LNCaP clone FGC (cell line): ENCODE data around the gene ISM2.

Experiments used
- DNase-seq: peaks from one replicate; pipeline ENCODE4 v3.0.0-alpha.2; 2011; ENCODE audit warnings: low read depth
- H3K4me3 ChIP-seq: 2 replicates; pipeline ENCODE4 v1.5.1; 2011; ENCODE audit warnings: mild to moderate bottlenecking, low read depth, low read length, control low read depth
- CTCF ChIP-seq: IDR thresholded peaks from 2 replicates; pipeline ENCODE4 v1.5.1; 2012; ENCODE audit warnings: mild to moderate bottlenecking; ENCODE audit not compliant: control insufficient read depth, insufficient read depth; ENCODE audit errors: extremely low read depth

The ISM2 gene

GRCh38 chr14:77457115-77457521, 41.5 kb downstream of the ISM2 start:
- DNase-seq = no peak
- TF ChIP-seq CTCF = no peak
- peak overlapping the region; percentile 98 for H3K4me3 ChIP-seq

GRCh38 chr14:77455966-77456640, 42.5 kb downstream of the ISM2 start:
- no peak for DNase-seq
- H3K4me3 ChIP-seq = peak overlapping the region; percentile 98
- no peak for TF ChIP-seq CTCF

GRCh38 chr14:77442196-77442595, 56.4 kb downstream of the ISM2 start:
- no peak for TF ChIP-seq CTCF
- DNase-seq = no peak
- H3K4me3 ChIP-seq = no peak overlapping the region

DNA sequence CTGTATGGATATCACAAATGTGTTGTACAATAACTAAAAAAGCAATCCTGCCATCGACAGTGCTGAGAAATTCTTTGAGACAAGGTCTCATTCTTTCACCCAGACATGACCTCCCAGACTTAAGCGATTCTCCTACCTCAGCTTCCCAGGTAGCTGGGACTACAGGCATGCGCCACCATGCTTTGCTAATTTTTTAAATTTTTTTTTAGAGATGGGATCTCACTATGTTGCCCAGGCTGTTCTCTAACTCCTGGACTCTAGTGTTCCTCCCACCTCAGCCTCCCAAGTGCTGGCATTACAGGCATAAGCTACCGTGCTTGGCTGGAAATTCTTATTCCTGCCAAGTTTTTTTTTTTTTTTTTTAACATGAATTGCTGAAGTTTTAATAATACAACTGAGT, 58.8 kb downstream of the ISM2 start:
- no peak for TF ChIP-seq CTCF
- no peak overlapping the region for H3K4me3 ChIP-seq
- DNase-seq = no peak

DNA sequence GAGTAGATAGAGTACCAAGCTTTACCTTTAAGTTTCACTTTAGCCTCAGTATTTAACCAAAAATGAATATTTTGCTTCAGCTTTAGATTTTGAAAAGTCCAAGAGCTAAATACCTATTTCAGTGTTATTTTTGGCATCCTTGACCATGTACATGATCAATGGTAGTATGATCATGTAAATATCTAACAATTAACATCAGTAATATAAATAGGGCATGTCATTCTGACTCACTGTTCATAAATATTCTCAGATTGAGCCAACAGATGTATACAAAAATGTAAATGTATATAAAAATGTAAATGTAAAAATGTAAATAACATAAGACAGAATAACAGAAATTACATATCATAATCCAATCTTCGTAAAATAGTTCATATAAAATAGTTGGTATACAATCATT, 60.0 kb downstream of the ISM2 start:
- TF ChIP-seq CTCF = no peak
- DNase-seq = no peak
- H3K4me3 ChIP-seq = no peak overlapping the region

GRCh38 chr14:77436042-77436441, 62.6 kb downstream of the ISM2 start:
- no peak for TF ChIP-seq CTCF
- no peak for DNase-seq
- H3K4me3 ChIP-seq = no peak overlapping the region

DNA sequence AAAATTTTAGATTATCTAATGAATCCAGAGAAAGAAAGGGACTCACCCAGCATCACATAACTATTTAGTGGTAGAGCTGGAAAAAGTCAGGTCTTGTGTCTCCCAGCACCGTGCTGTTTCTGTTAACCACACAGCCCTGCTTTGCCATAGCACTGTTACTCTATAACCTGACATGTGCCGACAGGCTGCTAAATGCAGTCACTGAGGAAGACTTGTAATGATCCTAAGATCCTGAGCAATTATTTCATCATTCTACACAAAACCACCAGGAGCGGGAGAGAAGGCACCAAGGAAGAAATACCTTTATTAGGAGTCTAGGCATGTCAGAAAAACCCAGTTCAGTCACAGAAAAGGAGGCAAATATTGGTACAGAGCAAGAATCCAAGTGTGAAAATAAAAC, 72.2 kb downstream of the ISM2 start:
- no peak overlapping the region for H3K4me3 ChIP-seq
- TF ChIP-seq CTCF = no peak
- DNase-seq = no peak
